Measurements from ENCODE around the gene DPY19L1.
"Not testable (repeated sequence)": the region's sequence is repeated elsewhere in the genome, so short reads cannot be mapped to it uniquely, and the experiment has no call there.

DPY19L1 gene

GRCh38 chr7:34949361-34949760 is 87.9 kb downstream of the DPY19L1 start:
- H3K9ac ChIP-seq (ENCODE audit: low read depth, low read length, poor library complexity) = no peak overlapping the region
- H3K14ac ChIP-seq (ENCODE audit: low read length) = no peak overlapping the region
- no peak overlapping the region for H2BK5ac ChIP-seq (ENCODE audit: low read length)
- no peak overlapping the region for H3K18ac ChIP-seq (ENCODE audit: low read length)
- H2AFZ ChIP-seq (ENCODE audit: low read length) = no peak overlapping the region
- no peak overlapping the region for H4K91ac ChIP-seq (ENCODE audit: low read depth, low read length, poor library complexity)
- H2AK5ac ChIP-seq (ENCODE audit: low read depth, low read length) = no peak overlapping the region
- H3K9me3 ChIP-seq (replicated peaks in 1 of 2; ENCODE audit: control insufficient read depth in 2 of 2, insufficient read depth in 1 of 2, low read depth in 1 of 2, low read length in 2 of 2) = no peaks in the 10 kb centered on the region
- no peaks in the 10 kb centered on the region for H3K27me3 ChIP-seq (ENCODE audit: control insufficient read depth in 3 of 3, insufficient read depth in 3 of 3, low read depth in 1 of 3, low read length in 3 of 3)
- no peak overlapping the region for H3K27ac ChIP-seq (replicated peaks; ENCODE audit: low read length)
- no peak overlapping the region for H2BK15ac ChIP-seq (ENCODE audit: low read length)
- H3K4me1 ChIP-seq (ENCODE audit: control insufficient read depth in 2 of 2, insufficient read depth in 1 of 2, low read depth in 1 of 2, low read length in 2 of 2) = no peaks in the 10 kb centered on the region
- no peak overlapping the region for H2BK120ac ChIP-seq (ENCODE audit: low read depth, low read length)
- H4K8ac ChIP-seq (ENCODE audit: low read depth, low read length) = no peak overlapping the region
- no peak overlapping the region for H3K4ac ChIP-seq (ENCODE audit: low read length)
- H3K79me1 ChIP-seq (ENCODE audit: low read depth, low read length) = no peaks in the 10 kb centered on the region
- no peak overlapping the region for H2BK12ac ChIP-seq (ENCODE audit: low read length)
- no peak overlapping the region for H3K4me2 ChIP-seq (ENCODE audit: insufficient read depth, low read length, poor library complexity, severe bottlenecking)
- H3K23ac ChIP-seq (ENCODE audit: low read depth, low read length, poor library complexity) = no peak overlapping the region
- H3K4me3 ChIP-seq (ENCODE audit: low read length in 2 of 2) = no peak overlapping the region
- peaks cover 0 to 10% of the 10 kb centered on the region in 2 donors for H3K36me3 ChIP-seq (replicated peaks in 1 of 2; ENCODE audit: control insufficient read depth in 2 of 2, insufficient read depth in 2 of 2, low read length in 2 of 2)
- DNase-seq (ENCODE audit: low spot score) = no peak

DNA sequence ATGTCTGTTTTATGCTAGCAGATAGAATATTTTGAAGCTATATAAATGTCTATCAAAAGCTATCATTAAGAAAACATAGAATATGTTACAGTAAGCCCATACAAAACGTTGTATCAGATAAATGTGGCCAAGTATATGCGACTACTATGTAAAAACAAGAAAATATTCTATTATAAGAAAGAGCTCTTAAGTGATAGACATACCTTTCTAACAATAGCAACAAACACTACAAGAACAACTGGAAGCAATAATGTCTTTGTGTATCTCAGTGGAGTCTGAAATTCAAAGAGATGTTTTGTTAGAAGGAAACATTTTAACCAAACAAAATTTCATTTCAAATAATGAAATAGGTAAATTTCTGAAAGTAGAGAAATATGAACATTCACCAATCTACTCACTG is 89.9 kb downstream of the DPY19L1 start:
- not testable (repeated sequence) for H2AK5ac ChIP-seq (ENCODE audit: low read depth, low read length); H3K4me3 ChIP-seq (ENCODE audit: low read length in 2 of 2); H4K8ac ChIP-seq (ENCODE audit: low read depth, low read length); H3K4me2 ChIP-seq (ENCODE audit: insufficient read depth, low read length, poor library complexity, severe bottlenecking); H2AFZ ChIP-seq (ENCODE audit: low read length); H3K4ac ChIP-seq (ENCODE audit: low read length); H3K9ac ChIP-seq (ENCODE audit: low read depth, low read length, poor library complexity); H3K79me1 ChIP-seq (ENCODE audit: low read depth, low read length); H3K4me1 ChIP-seq (ENCODE audit: control insufficient read depth in 2 of 2, insufficient read depth in 1 of 2, low read depth in 1 of 2, low read length in 2 of 2); H4K91ac ChIP-seq (ENCODE audit: low read depth, low read length, poor library complexity); H2BK12ac ChIP-seq (ENCODE audit: low read length); DNase-seq (ENCODE audit: low spot score); H3K23ac ChIP-seq (ENCODE audit: low read depth, low read length, poor library complexity); H2BK5ac ChIP-seq (ENCODE audit: low read length); H3K36me3 ChIP-seq (replicated peaks in 1 of 2; ENCODE audit: control insufficient read depth in 2 of 2, insufficient read depth in 2 of 2, low read length in 2 of 2); H3K18ac ChIP-seq (ENCODE audit: low read length); H3K14ac ChIP-seq (ENCODE audit: low read length); H3K9me3 ChIP-seq (replicated peaks in 1 of 2; ENCODE audit: control insufficient read depth in 2 of 2, insufficient read depth in 1 of 2, low read depth in 1 of 2, low read length in 2 of 2); H3K27me3 ChIP-seq (ENCODE audit: control insufficient read depth in 3 of 3, insufficient read depth in 3 of 3, low read depth in 1 of 3, low read length in 3 of 3); H2BK120ac ChIP-seq (ENCODE audit: low read depth, low read length); H2BK15ac ChIP-seq (ENCODE audit: low read length); H3K27ac ChIP-seq (replicated peaks; ENCODE audit: low read length)
- no CpG with 5 or more reads among the region's 2 CpGs for WGBS, 2 donors (ENCODE audit: extremely low coverage in 2 of 2, insufficient read length in 2 of 2, insufficient replicate concordance in 1 of 2)

- Histone ChIP-seq H3K27ac (replicated peaks; ENCODE audit: low read length) (no peak overlapping the region), H3K79me1 (ENCODE audit: low read depth, low read length) (no peaks in the 10 kb centered on the region), H2BK120ac (ENCODE audit: low read depth, low read length) (no peak overlapping the region)
Observed at GRCh38 chr7:34946486-34946885, 90.8 kb downstream of the DPY19L1 start.

GRCh38 chr7:34945894-34946477 is 91.3 kb downstream of the DPY19L1 start:
- not testable (repeated sequence) for H2BK15ac ChIP-seq (ENCODE audit: low read length); H3K27me3 ChIP-seq (ENCODE audit: control insufficient read depth in 3 of 3, insufficient read depth in 3 of 3, low read depth in 1 of 3, low read length in 3 of 3); H3K27ac ChIP-seq (replicated peaks; ENCODE audit: low read length); H3K36me3 ChIP-seq (replicated peaks in 1 of 2; ENCODE audit: control insufficient read depth in 2 of 2, insufficient read depth in 2 of 2, low read length in 2 of 2); H3K4me3 ChIP-seq (ENCODE audit: low read length in 2 of 2); H4K8ac ChIP-seq (ENCODE audit: low read depth, low read length); H3K14ac ChIP-seq (ENCODE audit: low read length); H2BK5ac ChIP-seq (ENCODE audit: low read length); H3K18ac ChIP-seq (ENCODE audit: low read length); H2BK12ac ChIP-seq (ENCODE audit: low read length); H3K79me1 ChIP-seq (ENCODE audit: low read depth, low read length); H3K4ac ChIP-seq (ENCODE audit: low read length); H2AK5ac ChIP-seq (ENCODE audit: low read depth, low read length); H3K23ac ChIP-seq (ENCODE audit: low read depth, low read length, poor library complexity); H3K9ac ChIP-seq (ENCODE audit: low read depth, low read length, poor library complexity); H3K4me1 ChIP-seq (ENCODE audit: control insufficient read depth in 2 of 2, insufficient read depth in 1 of 2, low read depth in 1 of 2, low read length in 2 of 2); H3K4me2 ChIP-seq (ENCODE audit: insufficient read depth, low read length, poor library complexity, severe bottlenecking); H4K91ac ChIP-seq (ENCODE audit: low read depth, low read length, poor library complexity); DNase-seq (ENCODE audit: low spot score); H3K9me3 ChIP-seq (replicated peaks in 1 of 2; ENCODE audit: control insufficient read depth in 2 of 2, insufficient read depth in 1 of 2, low read depth in 1 of 2, low read length in 2 of 2); H2AFZ ChIP-seq (ENCODE audit: low read length); H2BK120ac ChIP-seq (ENCODE audit: low read depth, low read length)
- whole genome bisulfite sequencing, 2 donors (ENCODE audit: extremely low coverage in 2 of 2, insufficient read length in 2 of 2, insufficient replicate concordance in 1 of 2) = 100% methylated on average over 2 of the region's 7 CpGs; no CpG with 5 or more reads in 1 of the 2 donors

More at GRCh38 chr7:34946486-34946885, 90.8 kb downstream of the DPY19L1 start:
- H4K91ac ChIP-seq (ENCODE audit: low read depth, low read length, poor library complexity) = no peak overlapping the region
- H3K23ac ChIP-seq (ENCODE audit: low read depth, low read length, poor library complexity) = no peak overlapping the region
- no peak overlapping the region for H3K14ac ChIP-seq (ENCODE audit: low read length)
- H3K4ac ChIP-seq (ENCODE audit: low read length) = no peak overlapping the region
- no peak overlapping the region for H2BK5ac ChIP-seq (ENCODE audit: low read length)
- no peak overlapping the region for H3K9ac ChIP-seq (ENCODE audit: low read depth, low read length, poor library complexity)
- no peaks in the 10 kb centered on the region for H3K4me1 ChIP-seq (ENCODE audit: control insufficient read depth in 2 of 2, insufficient read depth in 1 of 2, low read depth in 1 of 2, low read length in 2 of 2)
- no peak overlapping the region for H2AFZ ChIP-seq (ENCODE audit: low read length)
- H3K27me3 ChIP-seq (ENCODE audit: control insufficient read depth in 3 of 3, insufficient read depth in 3 of 3, low read depth in 1 of 3, low read length in 3 of 3) = no peaks in the 10 kb centered on the region
- H3K4me3 ChIP-seq (ENCODE audit: low read length in 2 of 2) = no peak overlapping the region
- WGBS, 2 donors (ENCODE audit: extremely low coverage in 2 of 2, insufficient read length in 2 of 2, insufficient replicate concordance in 1 of 2) = no CpG with 5 or more reads among the region's 4 CpGs
- no peak overlapping the region for H4K8ac ChIP-seq (ENCODE audit: low read depth, low read length)
- H2BK12ac ChIP-seq (ENCODE audit: low read length) = no peak overlapping the region
- no peaks in the 10 kb centered on the region for H3K9me3 ChIP-seq (replicated peaks in 1 of 2; ENCODE audit: control insufficient read depth in 2 of 2, insufficient read depth in 1 of 2, low read depth in 1 of 2, low read length in 2 of 2)
- H3K4me2 ChIP-seq (ENCODE audit: insufficient read depth, low read length, poor library complexity, severe bottlenecking) = no peak overlapping the region
- H2AK5ac ChIP-seq (ENCODE audit: low read depth, low read length) = no peak overlapping the region
- H3K36me3 ChIP-seq (replicated peaks in 1 of 2; ENCODE audit: control insufficient read depth in 2 of 2, insufficient read depth in 2 of 2, low read length in 2 of 2) = peaks cover 0 to 10% of the 10 kb centered on the region in 2 donors
- DNase-seq (ENCODE audit: low spot score) = no peak
- H3K18ac ChIP-seq (ENCODE audit: low read length) = no peak overlapping the region
- H2BK15ac ChIP-seq (ENCODE audit: low read length) = no peak overlapping the region
